HepG2 (cell line): ENCODE measurements around the gene YAP1. TPM values are rescaled to one million over a fixed set of nuclear protein-coding genes. Genes with fewer than 3 reads are reported as not detected.

Source experiments
- E2F1 ChIP-seq: sonication (generic); formaldehyde crosslinking; IDR thresholded peaks from 2 replicates; pipeline ENCODE4 v1.5.0; 2020; ENCODE audit warnings: missing genetic modification reagents
- PRDM10 ChIP-seq: sonication (generic); formaldehyde crosslinking; IDR thresholded peaks from 2 replicates; pipeline ENCODE4 v1.4.0; 2020; ENCODE audit warnings: low read depth, missing genetic modification reagents
- RFXAP ChIP-seq: sonication (generic); formaldehyde crosslinking; IDR thresholded peaks from 2 replicates; pipeline ENCODE4 v1.4.0; 2020; ENCODE audit warnings: missing genetic modification reagents, borderline replicate concordance
- SRY ChIP-seq: sonication (generic); formaldehyde crosslinking; IDR thresholded peaks from 2 replicates; pipeline ENCODE4 v1.8.0; 2022; ENCODE audit warnings: mild to moderate bottlenecking, missing genetic modification reagents
- TSC22D2 ChIP-seq: sonication (generic); formaldehyde crosslinking; IDR thresholded peaks from 2 replicates; pipeline ENCODE4 v1.5.1; 2020; ENCODE audit warnings: missing genetic modification reagents, mild to moderate bottlenecking, borderline replicate concordance
- ZBTB2 ChIP-seq: sonication (generic); formaldehyde crosslinking; IDR thresholded peaks from 2 replicates; pipeline ENCODE4 v1.8.0; 2022; ENCODE audit warnings: low read depth, missing genetic modification reagents
- ZBTB40 ChIP-seq, 2 experiments: fragments of 450-650 bp in 1 of 2; sonication (generic) in 1 of 2; formaldehyde crosslinking in 1 of 2; IDR thresholded peaks; 2 replicates each; pipeline versions ENCODE4 v1.6.1 to v1.8.0; 2016 to 2022; ENCODE audit warnings: antibody characterized with exemption in 1 of 2, mild to moderate bottlenecking in 1 of 2, missing genetic modification reagents in 1 of 2
- ZC3H4 ChIP-seq: sonication (generic); formaldehyde crosslinking; IDR thresholded peaks from 2 replicates; pipeline ENCODE4 v1.4.0; 2020; ENCODE audit warnings: missing genetic modification reagents, borderline replicate concordance
- ZNF557 ChIP-seq: sonication (generic); formaldehyde crosslinking; IDR thresholded peaks from 2 replicates; pipeline ENCODE4 v1.4.0; 2020; ENCODE audit warnings: missing genetic modification reagents
- ZNF572 ChIP-seq: sonication (generic); formaldehyde crosslinking; IDR thresholded peaks from 2 replicates; pipeline ENCODE4 v1.5.1; 2020; ENCODE audit warnings: mild to moderate bottlenecking, missing genetic modification reagents
- ZNF878 ChIP-seq: sonication (generic); formaldehyde crosslinking; IDR thresholded peaks from 2 replicates; pipeline ENCODE4 v1.8.1; 2023; ENCODE audit warnings: mild to moderate bottlenecking, missing genetic modification reagents, moderate library complexity
- ZNF891 ChIP-seq: sonication (generic); formaldehyde crosslinking; IDR thresholded peaks from 2 replicates; pipeline ENCODE4 v1.5.0; 2020; ENCODE audit warnings: mild to moderate bottlenecking, missing genetic modification reagents
- polyA plus RNA-seq, 8 experiments: library from polyadenylated mRNA; depleted of rRNA in 3 of 8; stranded (reverse) in 7 of 8; unstranded in 1 of 8; fragments of >200 nt; fragmentation: Illumina TruSeq in 4 of 8; extraction: Trizol in 4 of 8; gene quantifications; 2 replicates each; pipeline versions ENCODE4 v1.2.1 to v1.2.3, GENCODE V29; 2011 to 2016; ENCODE audit warnings: low read depth in 4 of 8, missing spikeins in 1 of 8, mixed read lengths in 1 of 8; ENCODE audit not compliant: insufficient read depth in 1 of 8
- total RNA-seq, 5 experiments: library from RNA; depleted of rRNA; stranded (reverse); fragments of >200 nt; fragmentation: Illumina TruSeq; extraction: Trizol; gene quantifications; 2 replicates each; pipeline ENCODE4 v1.2.3, GENCODE V29; 2016; ENCODE audit warnings: low read depth in 1 of 5

Gene YAP1
- total and polyA plus RNA-seq, 2 of the 13 experiments (the other 11 are each of a cell fraction or from before 2014, with no cell fraction given): 59.5 to 91.0 TPM

GRCh38 chr11:102109896-102110760, at the start of gene YAP1 (continued):
- TF ChIP-seq PRDM10 (CRISPR knock-in tag): peak; percentile 78; the same call in 1 of the 2 replicates
- TF ChIP-seq ZNF891 (CRISPR knock-in tag): peak; percentile 53
- no peak for TF ChIP-seq ZC3H4 (CRISPR knock-in tag)
- peak; percentile 82 for TF ChIP-seq E2F1 (CRISPR knock-in tag)
- no peak; the same call in 1 of the 2 replicates for TF ChIP-seq RFXAP (CRISPR knock-in tag)
- peak; percentile 83 for TF ChIP-seq ZNF878
- peak; percentile 35; the same call in 1 of the 2 replicates for TF ChIP-seq ZNF557 (CRISPR knock-in tag)
- no peak for TF ChIP-seq ZNF572
- TF ChIP-seq ZBTB40 (IDR thresholded peaks at IDR 0.05): no peak
- TF ChIP-seq ZBTB40 (CRISPR knock-in tag; IDR thresholded peaks at IDR 0.05): peak; percentile 85
- no peak; the same call in 1 of the 2 replicates for TF ChIP-seq SRY (CRISPR knock-in tag)
- no peak for TF ChIP-seq TSC22D2
- peak; percentile 81 for TF ChIP-seq ZBTB2 (CRISPR knock-in tag)
